Activated T-helper 1 cell treated with anti-CD3 and anti-CD28 coated beads, Interleukin-12 subunit alpha, Interleukin-12 subunit beta, Interleukin-2, Interleukin-4 antibody, amounts not matched to agents 30 ng/mL and 10 ng/mL and 1 ng/mL, durations not matched to agents 14 hours and 24 hours and 36 hours (primary cell): Measurements from ENCODE around the gene STRA8. TPM values are rescaled to one million over a fixed set of nuclear protein-coding genes. Genes with fewer than 3 reads are reported as not detected.

Source experiments
- DNase-seq: peaks from one replicate; pipeline ENCODE4 v3.0.0; 2021; ENCODE audit warnings: low spot score
- H3K27ac Mint-ChIP-seq: one replicate; pipeline ENCODE4 v1.8.0; 2021; ENCODE audit warnings: mild to moderate bottlenecking, mixed read lengths
- H3K27me3 Mint-ChIP-seq: one replicate; pipeline ENCODE4 v1.8.0; 2022; ENCODE audit warnings: mild to moderate bottlenecking, moderate library complexity, mixed read lengths; ENCODE audit not compliant: insufficient read depth
- H3K36me3 Mint-ChIP-seq: one replicate; pipeline ENCODE4 v1.8.0; 2021; ENCODE audit warnings: low read depth, mixed read lengths
- H3K4me1 Mint-ChIP-seq: one replicate; pipeline ENCODE4 v1.8.0; 2021; ENCODE audit warnings: low read depth, mixed read lengths
- H3K4me3 Mint-ChIP-seq: one replicate; pipeline ENCODE4 v1.8.0; 2021; ENCODE audit warnings: mild to moderate bottlenecking, moderate library complexity, mixed read lengths
- H3K9me3 Mint-ChIP-seq: one replicate; pipeline ENCODE4 v1.8.0; 2021; ENCODE audit warnings: mixed read lengths
- intact Hi-C: fragments of 100-400 bp; cut with micrococcal nuclease; formaldehyde crosslinking; loops from one replicate; pipeline ENCODE4 v1.15.1; 2024
- total RNA-seq: library from RNA; stranded (reverse); gene quantifications from 2 replicates; pipeline ENCODE4 v1.2.3, GENCODE V29; 2022

The STRA8 gene
- total RNA-seq, 1 donor from 2014 or later, result not detected

GRCh38 chr7:135265637-135266036 is 32.0 kb downstream of the STRA8 start:
- Mint-ChIP-seq H3K4me3 (no peak overlapping the region), H3K4me1 (no peaks in the 10 kb centered on the region), H3K9me3 (peaks cover 15% of the 10 kb centered on the region), H3K36me3 (no peaks in the 10 kb centered on the region), H3K27ac (no peak overlapping the region), H3K27me3 (peaks cover 3% of the 10 kb centered on the region)
- intact Hi-C loops, result no loop called here
- DNase-seq, result no peak

GRCh38 chr7:135269921-135270320 is 36.3 kb downstream of the STRA8 start:
- H3K27me3 Mint-ChIP-seq, result peaks cover 3% of the 10 kb centered on the region
- intact Hi-C loops, result loop anchor here (10.0 kb wide), 1 partner anchor 715 kb away; no protein-coding TSS in a partner anchor
- no peak overlapping the region for H3K27ac Mint-ChIP-seq
- H3K36me3 Mint-ChIP-seq, result no peaks in the 10 kb centered on the region
- DNase-seq, result no peak
- H3K9me3 Mint-ChIP-seq, result peaks cover 7% of the 10 kb centered on the region
- no peaks in the 10 kb centered on the region for H3K4me1 Mint-ChIP-seq
- no peak overlapping the region for H3K4me3 Mint-ChIP-seq

GRCh38 chr7:135270577-135271254 is 37.1 kb downstream of the STRA8 start:
- H3K36me3 Mint-ChIP-seq, result no peaks in the 10 kb centered on the region
- DNase-seq, result no peak
- peaks cover 3% of the 10 kb centered on the region for H3K9me3 Mint-ChIP-seq
- H3K4me1 Mint-ChIP-seq, result no peaks in the 10 kb centered on the region
- peaks cover 3% of the 10 kb centered on the region for H3K27me3 Mint-ChIP-seq
- H3K27ac Mint-ChIP-seq, result no peak overlapping the region
- H3K4me3 Mint-ChIP-seq, result no peak overlapping the region
- intact Hi-C loops, result loop anchor here (10.0 kb wide), 1 partner anchor 714 kb away; no protein-coding TSS in a partner anchor

GRCh38 chr7:135271255-135271615 is 37.6 kb downstream of the STRA8 start:
- no peaks in the 10 kb centered on the region for H3K36me3 Mint-ChIP-seq
- H3K4me1 Mint-ChIP-seq, result no peaks in the 10 kb centered on the region
- DNase-seq, result no peak
- H3K9me3 Mint-ChIP-seq, result no peaks in the 10 kb centered on the region
- no peak overlapping the region for H3K4me3 Mint-ChIP-seq
- H3K27ac Mint-ChIP-seq, result no peak overlapping the region
- peaks cover 3% of the 10 kb centered on the region for H3K27me3 Mint-ChIP-seq
- intact Hi-C loops, result loop anchor here (10.0 kb wide), 1 partner anchor 714 kb away; no protein-coding TSS in a partner anchor

GRCh38 chr7:135272303-135272702 is 38.7 kb downstream of the STRA8 start:
- no peak for DNase-seq
- Mint-ChIP-seq H3K4me1 (no peaks in the 10 kb centered on the region), H3K4me3 (no peak overlapping the region), H3K36me3 (no peaks in the 10 kb centered on the region), H3K27me3 (peaks cover 3% of the 10 kb centered on the region), H3K9me3 (no peaks in the 10 kb centered on the region), H3K27ac (no peak overlapping the region)
- intact Hi-C loops, result loop anchor here (10.0 kb wide), 1 partner anchor 712 kb away; no protein-coding TSS in a partner anchor

GRCh38 chr7:135273581-135273980 is 39.9 kb downstream of the STRA8 start:
- Mint-ChIP-seq H3K27me3 (no peaks in the 10 kb centered on the region), H3K9me3 (no peaks in the 10 kb centered on the region), H3K36me3 (no peaks in the 10 kb centered on the region), H3K4me1 (no peaks in the 10 kb centered on the region), H3K27ac (no peak overlapping the region), H3K4me3 (no peak overlapping the region)
- DNase-seq, result no peak
- intact Hi-C loops, result loop anchor here (10.0 kb wide), 1 partner anchor 711 kb away; no protein-coding TSS in a partner anchor

- H3K27me3 Mint-ChIP-seq, result peaks cover 2% of the 10 kb centered on the region
- H3K9me3 Mint-ChIP-seq, result no peaks in the 10 kb centered on the region
Observed at GRCh38 chr7:135274495-135275268, 41.0 kb downstream of the STRA8 start.

DNA sequence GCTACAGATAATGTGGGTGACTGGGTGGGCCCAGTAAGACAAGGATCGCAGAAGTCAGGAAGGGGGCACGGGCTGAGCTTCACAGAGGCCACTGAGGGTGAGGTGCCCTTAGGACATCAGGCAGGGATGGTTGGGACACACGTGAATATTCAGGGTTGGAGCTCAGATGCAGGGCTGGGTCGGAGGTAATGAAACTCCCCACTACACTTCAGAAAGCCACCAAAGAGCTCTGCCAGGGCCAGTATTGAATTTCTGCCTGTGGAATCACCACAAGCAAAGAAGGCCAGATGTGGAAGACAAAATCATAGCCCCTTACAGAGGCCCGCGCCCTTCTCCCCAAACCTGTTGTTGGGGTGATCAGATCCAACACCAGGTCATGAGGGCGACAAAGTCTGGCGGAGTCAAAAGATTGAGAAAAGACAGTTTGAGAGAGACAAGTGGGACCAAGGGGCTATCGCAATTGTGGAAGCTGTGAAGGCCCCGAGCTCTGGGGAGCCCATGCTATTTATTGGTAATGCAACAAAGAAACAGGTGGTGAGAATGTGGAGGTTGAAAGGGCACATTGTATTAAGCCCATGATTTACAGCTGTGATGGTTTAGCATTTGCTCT is 42.4 kb downstream of the STRA8 start:
- no peak overlapping the region for H3K4me3 Mint-ChIP-seq
- no peak for DNase-seq
- intact Hi-C loops, result loop anchor here (10.0 kb wide), 1 partner anchor 709 kb away; no protein-coding TSS in a partner anchor

More at GRCh38 chr7:135274495-135275268, 41.0 kb downstream of the STRA8 start:
- peak; percentile 57 for DNase-seq
- intact Hi-C loops, result loop anchor here (1.0 to 10.0 kb wide), 4 partner anchors 61 to 710 kb away; no protein-coding TSS in a partner anchor
- Mint-ChIP-seq H3K27ac (no peak overlapping the region), H3K4me1 (no peaks in the 10 kb centered on the region), H3K4me3 (no peak overlapping the region), H3K36me3 (no peaks in the 10 kb centered on the region)

DNA sequence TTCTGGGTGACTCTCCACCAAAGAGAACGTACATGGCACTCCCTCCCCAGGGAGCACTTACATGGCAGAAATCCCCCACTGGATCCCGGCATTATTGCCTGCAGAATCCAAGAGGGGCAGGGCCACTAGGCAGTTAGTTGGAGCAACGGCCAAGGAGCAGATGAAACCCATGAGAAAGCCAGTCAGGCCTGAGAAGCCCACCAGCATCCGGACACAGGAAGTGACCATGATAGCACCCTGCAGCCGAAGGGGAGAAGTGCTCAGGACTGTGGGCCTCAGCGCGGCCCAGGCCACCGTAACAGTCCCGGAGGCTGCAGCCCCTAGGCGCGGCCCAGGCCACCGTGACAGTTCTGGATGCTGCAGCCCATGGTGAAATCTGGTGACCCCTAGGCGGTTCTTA is 43.5 kb downstream of the STRA8 start:
- Mint-ChIP-seq H3K27ac (no peak overlapping the region), H3K4me3 (no peak overlapping the region), H3K36me3 (no peaks in the 10 kb centered on the region), H3K4me1 (peaks cover 8% of the 10 kb centered on the region), H3K27me3 (peaks cover 10% of the 10 kb centered on the region), H3K9me3 (no peaks in the 10 kb centered on the region)
- intact Hi-C loops, result loop anchor here (10.0 kb wide), 1 partner anchor 708 kb away; no protein-coding TSS in a partner anchor
- no peak for DNase-seq

More for the DNA sequence above, 42.4 kb downstream of the STRA8 start:
- Mint-ChIP-seq H3K9me3 (no peaks in the 10 kb centered on the region), H3K4me1 (no peaks in the 10 kb centered on the region), H3K27me3 (peaks cover 6% of the 10 kb centered on the region), H3K36me3 (no peaks in the 10 kb centered on the region), H3K27ac (no peak overlapping the region)

DNA sequence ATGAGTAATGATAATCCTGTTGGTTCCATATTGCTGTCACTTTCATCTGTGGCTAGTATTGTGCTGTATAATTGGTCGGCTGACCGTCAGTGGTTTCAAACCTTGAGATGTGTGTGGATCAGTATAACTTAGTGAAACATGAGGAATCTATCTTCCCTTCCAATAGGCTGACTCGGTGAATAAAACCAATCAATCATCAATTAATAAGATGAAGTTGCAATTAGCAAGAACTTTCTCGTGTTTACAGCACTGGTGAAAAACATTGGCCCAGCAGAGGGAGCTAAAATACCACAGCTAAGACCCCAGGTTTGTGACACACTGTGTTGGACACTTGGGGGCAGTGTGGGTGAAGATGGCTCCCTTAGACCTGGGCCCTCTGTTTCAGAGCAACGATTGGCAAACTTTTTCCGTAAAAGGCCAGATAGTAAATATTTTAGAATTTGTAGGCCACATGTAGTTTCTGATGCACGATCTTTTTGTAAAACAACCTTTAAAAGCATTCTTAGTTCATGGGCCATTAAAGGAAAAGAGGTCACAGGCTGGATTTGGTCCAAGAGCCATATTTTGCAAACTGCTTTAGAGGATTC is 47.8 kb downstream of the STRA8 start:
- Mint-ChIP-seq H3K4me3 (no peak overlapping the region), H3K27ac (no peak overlapping the region), H3K27me3 (peaks cover 10% of the 10 kb centered on the region), H3K4me1 (peaks cover 16% of the 10 kb centered on the region), H3K9me3 (no peaks in the 10 kb centered on the region), H3K36me3 (no peaks in the 10 kb centered on the region)
- intact Hi-C loops, result loop anchor here (1.0 to 2.0 kb wide), 5 partner anchors 54 to 364 kb away; partner anchors contain the start of gene CNOT4
- peak; percentile 65 for DNase-seq

DNA sequence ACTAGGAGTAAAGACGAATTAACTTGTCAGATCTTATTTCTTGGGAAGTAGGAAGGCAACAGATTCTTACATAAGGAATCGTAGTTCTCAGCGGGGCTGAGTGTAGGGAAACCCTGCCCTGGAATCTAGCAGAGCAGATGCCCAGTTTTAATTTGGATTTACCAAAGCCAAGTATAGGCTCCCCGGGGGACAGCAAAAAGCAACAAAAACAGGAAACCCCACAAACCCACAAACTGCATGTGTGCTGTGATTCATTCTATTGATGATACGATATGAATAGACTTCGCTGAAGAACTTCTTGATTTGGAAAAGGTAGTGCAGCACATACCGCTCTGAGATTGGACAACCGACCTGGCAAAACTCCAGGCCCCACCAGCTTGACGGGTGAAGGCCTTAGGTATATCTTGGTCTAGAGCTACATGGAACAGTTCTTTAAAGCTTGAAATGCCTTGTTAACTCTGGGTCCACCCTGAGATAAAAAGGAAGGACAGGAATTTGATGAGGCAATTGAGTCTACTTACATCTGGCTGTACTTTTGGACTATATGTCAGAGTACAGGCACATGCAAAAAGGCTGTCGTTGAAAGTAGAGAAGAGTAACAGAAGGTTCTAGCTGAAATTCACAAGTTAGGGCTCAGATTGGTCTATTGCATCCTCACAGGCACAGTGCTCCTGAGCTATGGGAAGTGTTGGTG is 49.1 kb downstream of the STRA8 start:
- Mint-ChIP-seq H3K4me3 (no peak overlapping the region), H3K9me3 (no peaks in the 10 kb centered on the region), H3K27me3 (peaks cover 10% of the 10 kb centered on the region), H3K4me1 (peaks cover 16% of the 10 kb centered on the region), H3K36me3 (no peaks in the 10 kb centered on the region), H3K27ac (no peak overlapping the region)
- intact Hi-C loops, result no loop called here
- no peak for DNase-seq
